Esophagus (tissue), 2 donors: ENCODE results near the gene SPECC1. TPM values are rescaled to one million over a fixed set of nuclear protein-coding genes. Genes with fewer than 3 reads are reported as not detected.

Source experiments
- H3K27ac ChIP-seq, 2 donors: one replicate each; pipeline ENCODE4 v1.5.1; 2013; ENCODE audit warnings: low read depth in 2 of 2, mild to moderate bottlenecking in 2 of 2, inconsistent platforms in 1 of 2, low read length in 1 of 2, moderate library complexity in 1 of 2
- H3K27me3 ChIP-seq, 2 donors: one replicate each; pipeline ENCODE4 v1.6.1; 2013; ENCODE audit warnings: low read length in 2 of 2, control low read depth in 1 of 2, mild to moderate bottlenecking in 1 of 2; ENCODE audit not compliant: insufficient read depth in 2 of 2, control insufficient read depth in 1 of 2
- H3K36me3 ChIP-seq, 2 donors: one replicate each; pipeline ENCODE4 v1.6.1; 2013; ENCODE audit warnings: low read length in 1 of 2; ENCODE audit not compliant: control insufficient read depth in 2 of 2, insufficient read depth in 2 of 2
- H3K4me1 ChIP-seq, 2 donors: one replicate each; pipeline ENCODE4 v1.6.1; 2013; ENCODE audit warnings: low read length in 1 of 2; ENCODE audit not compliant: control insufficient read depth in 2 of 2, insufficient read depth in 2 of 2
- H3K4me3 ChIP-seq, 2 donors: one replicate each; pipeline ENCODE4 v1.5.1; 2013; ENCODE audit warnings: low read length in 2 of 2, mild to moderate bottlenecking in 2 of 2, low read depth in 1 of 2, moderate library complexity in 1 of 2
- H3K9me3 ChIP-seq, 2 donors: one replicate each; pipeline ENCODE4 v1.6.1; 2013; ENCODE audit warnings: mild to moderate bottlenecking in 2 of 2, low read depth in 1 of 2, low read length in 1 of 2, moderate library complexity in 1 of 2; ENCODE audit not compliant: control insufficient read depth in 2 of 2, insufficient read depth in 1 of 2
- WGBS, 2 donors: extraction: QIAGEN DNeasy Blood & Tissue Kit; methylation state at CpG; one replicate each; pipeline ENCODE4 v1.1.7; 2013; 5-methylcytosine and 5-hydroxymethylcytosine counted together
- polyA plus RNA-seq, 2 donors: library from polyadenylated mRNA; stranded (reverse); fragments of 200-250 nt; gene quantifications; one replicate each; pipeline ENCODE4 v1.2.3, GENCODE V29; 2013
- donor health status: healthy with polysubstance abuse.
- donor health status: Bipolar disorder and iron deficiency.

The SPECC1 gene
- polyA plus RNA-seq, 2 donors: 7.4 to 19.8 TPM

- 94 to 95% methylated on average over 2 of the region's 2 CpGs for WGBS, 2 donors
- H3K27ac ChIP-seq: no peak overlapping the region
- no peak overlapping the region for H3K4me3 ChIP-seq
- peaks cover 0 to 2% of the 10 kb centered on the region in 2 donors for H3K36me3 ChIP-seq
- H3K4me1 ChIP-seq: no peaks in the 10 kb centered on the region
- H3K27me3 ChIP-seq: no peaks in the 10 kb centered on the region
- H3K9me3 ChIP-seq: no peaks in the 10 kb centered on the region
These were observed 284.3 kb downstream of the SPECC1 start for GRCh38 chr17:20293501-20293900.

GRCh38 chr17:20294120-20294519 is 285.0 kb downstream of the SPECC1 start:
- WGBS, 2 donors: 94 to 97% methylated on average over 6 of the region's 6 CpGs
- Histone ChIP-seq H3K27ac (no peak overlapping the region), H3K4me3 (no peak overlapping the region), H3K9me3 (no peaks in the 10 kb centered on the region), H3K36me3 (peaks cover 0 to 2% of the 10 kb centered on the region in 2 donors), H3K27me3 (no peaks in the 10 kb centered on the region), H3K4me1 (no peaks in the 10 kb centered on the region)

DNA sequence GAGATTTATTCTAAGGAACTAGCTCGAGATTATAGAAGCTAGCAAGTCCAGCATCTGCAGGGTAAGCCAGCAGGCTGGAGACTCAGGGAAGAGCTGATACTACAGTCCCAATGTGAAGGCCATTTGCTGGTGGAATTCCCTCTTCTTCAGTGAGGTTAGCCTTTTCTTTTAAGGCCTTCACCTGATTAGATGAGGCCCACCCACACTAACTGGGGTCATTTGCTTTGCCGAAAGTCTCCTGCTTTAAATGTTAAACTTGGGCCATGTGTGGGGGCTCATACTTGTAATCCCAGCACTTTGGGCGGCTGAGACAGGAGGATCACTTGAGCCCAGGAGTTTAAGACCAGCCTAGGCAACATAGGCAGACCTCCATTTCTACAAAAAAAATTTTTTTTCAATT is 289.9 kb downstream of the SPECC1 start:
- no peak overlapping the region for H3K4me3 ChIP-seq
- no peaks in the 10 kb centered on the region for H3K4me1 ChIP-seq
- peaks cover 0 to 2% of the 10 kb centered on the region in 2 donors for H3K36me3 ChIP-seq
- no peaks in the 10 kb centered on the region for H3K9me3 ChIP-seq
- H3K27me3 ChIP-seq: no peaks in the 10 kb centered on the region
- no peak overlapping the region for H3K27ac ChIP-seq
- 93 to 94% methylated on average over 3 of the region's 3 CpGs for WGBS, 2 donors

DNA sequence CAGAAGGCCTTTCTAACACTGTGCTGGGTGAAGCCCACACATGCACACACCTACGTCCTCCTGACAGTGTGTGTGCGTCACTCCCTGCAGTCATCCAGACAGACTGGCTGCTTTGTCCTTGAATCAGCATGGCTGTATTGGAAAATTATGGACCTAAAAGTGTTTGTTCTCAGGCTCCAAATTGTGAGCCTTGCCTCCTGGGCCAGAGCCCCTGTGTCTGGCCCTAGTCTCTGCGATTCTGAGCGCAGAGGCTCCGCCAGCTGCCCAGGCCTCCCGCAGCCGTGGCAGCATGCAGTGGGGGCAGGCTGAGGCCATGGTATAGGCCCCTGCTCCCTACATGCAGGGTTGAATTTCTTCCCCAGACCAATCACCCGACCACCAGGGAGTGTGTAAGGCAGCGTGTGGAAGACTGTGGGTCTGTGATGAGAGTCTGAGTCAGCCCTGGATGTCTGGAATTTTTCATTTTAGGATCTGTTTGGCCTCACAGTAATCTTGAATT is 291.3 kb downstream of the SPECC1 start:
- H3K27ac ChIP-seq: no peak overlapping the region
- H3K9me3 ChIP-seq: peaks cover 0 to 2% of the 10 kb centered on the region in 2 donors
- no peaks in the 10 kb centered on the region for H3K27me3 ChIP-seq
- 83 to 85% methylated on average over 9 of the region's 9 CpGs for WGBS, 2 donors
- H3K4me3 ChIP-seq: no peak overlapping the region
- H3K4me1 ChIP-seq: no peaks in the 10 kb centered on the region
- H3K36me3 ChIP-seq: peaks cover 0 to 2% of the 10 kb centered on the region in 2 donors

GRCh38 chr17:20302246-20302917 is 293.2 kb downstream of the SPECC1 start:
- H3K9me3 ChIP-seq: peaks cover 0 to 2% of the 10 kb centered on the region in 2 donors
- H3K36me3 ChIP-seq: no peaks in the 10 kb centered on the region
- no peak overlapping the region for H3K4me3 ChIP-seq
- H3K27ac ChIP-seq: no peak overlapping the region
- 76 to 81% methylated on average over 9 of the region's 9 CpGs for WGBS, 2 donors
- no peaks in the 10 kb centered on the region for H3K27me3 ChIP-seq
- no peaks in the 10 kb centered on the region for H3K4me1 ChIP-seq

- Histone ChIP-seq H3K27me3 (no peaks in the 10 kb centered on the region), H3K36me3 (no peaks in the 10 kb centered on the region), H3K4me3 (no peak overlapping the region), H3K4me1 (no peaks in the 10 kb centered on the region), H3K9me3 (peaks cover 0 to 2% of the 10 kb centered on the region in 2 donors), H3K27ac (no peak overlapping the region)
- 82 to 91% methylated on average over 5 of the region's 5 CpGs for WGBS, 2 donors
These were observed 295.8 kb downstream of the SPECC1 start for GRCh38 chr17:20304961-20305360.

DNA sequence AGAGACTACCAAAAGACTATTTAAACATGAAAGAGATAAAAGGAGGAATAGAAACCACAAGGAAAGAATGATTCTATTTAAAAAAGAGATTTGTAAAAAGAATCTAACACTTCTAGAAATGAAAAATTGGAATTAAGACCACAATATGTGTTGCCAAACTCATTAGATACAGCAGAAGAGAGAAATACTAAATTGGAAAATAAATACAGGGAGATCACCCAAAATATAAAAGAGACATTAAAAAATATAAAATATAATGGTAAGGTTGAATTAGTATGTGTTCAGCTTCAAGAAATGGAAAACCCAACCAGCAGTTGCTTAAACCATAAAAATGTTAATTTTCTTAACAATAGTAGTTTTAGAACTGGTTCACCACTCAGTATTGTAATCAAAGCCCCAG is 297.8 kb downstream of the SPECC1 start:
- no peak overlapping the region for H3K27ac ChIP-seq
- H3K36me3 ChIP-seq: no peaks in the 10 kb centered on the region
- H3K27me3 ChIP-seq: no peaks in the 10 kb centered on the region
- H3K4me3 ChIP-seq: no peak overlapping the region
- H3K4me1 ChIP-seq: no peaks in the 10 kb centered on the region
- H3K9me3 ChIP-seq: peaks cover 0 to 2% of the 10 kb centered on the region in 2 donors

- H3K36me3 ChIP-seq: no peaks in the 10 kb centered on the region
- WGBS, 2 donors: 86 to 100% methylated on average over 1 of the region's 1 CpG
- H3K27me3 ChIP-seq: no peaks in the 10 kb centered on the region
- H3K4me1 ChIP-seq: no peaks in the 10 kb centered on the region
- no peak overlapping the region for H3K4me3 ChIP-seq
- H3K27ac ChIP-seq: no peak overlapping the region
- peaks cover 0 to 2% of the 10 kb centered on the region in 2 donors for H3K9me3 ChIP-seq
These were observed 298.3 kb downstream of the SPECC1 start for GRCh38 chr17:20307326-20307910.

DNA sequence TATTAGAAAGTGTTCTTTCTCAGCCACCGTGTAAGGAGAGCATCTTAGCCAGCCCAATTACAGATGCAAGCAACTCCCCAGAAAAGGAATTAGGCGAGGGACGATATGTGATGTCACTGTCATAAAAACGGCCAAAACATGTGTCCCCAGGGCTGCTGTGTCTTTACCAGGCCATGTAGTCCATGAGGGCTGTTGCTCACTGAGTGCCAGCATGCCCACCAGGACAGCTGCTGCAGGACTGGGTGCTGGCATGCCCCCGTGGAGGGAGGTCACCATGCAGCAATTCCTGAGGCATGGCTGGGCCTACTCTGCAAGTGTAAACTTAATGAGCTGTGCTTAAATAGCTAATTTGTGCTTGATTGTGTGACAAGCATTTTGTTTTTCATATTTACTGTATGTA is 301.3 kb downstream of the SPECC1 start:
- 92% methylated on average over 5 of the region's 5 CpGs for WGBS, 2 donors
- no peaks in the 10 kb centered on the region for H3K4me1 ChIP-seq
- no peak overlapping the region for H3K27ac ChIP-seq
- no peaks in the 10 kb centered on the region for H3K27me3 ChIP-seq
- H3K9me3 ChIP-seq: no peaks in the 10 kb centered on the region
- H3K4me3 ChIP-seq: no peak overlapping the region
- H3K36me3 ChIP-seq: peaks cover 2 to 4% of the 10 kb centered on the region in 2 donors

GRCh38 chr17:20313306-20313705 is 304.1 kb downstream of the SPECC1 start:
- no peaks in the 10 kb centered on the region for H3K27me3 ChIP-seq
- H3K4me1 ChIP-seq: no peaks in the 10 kb centered on the region
- peaks cover 2 to 4% of the 10 kb centered on the region in 2 donors for H3K36me3 ChIP-seq
- 91 to 92% methylated on average over 10 of the region's 10 CpGs for WGBS, 2 donors
- H3K4me3 ChIP-seq: no peak overlapping the region
- no peak overlapping the region for H3K27ac ChIP-seq
- no peaks in the 10 kb centered on the region for H3K9me3 ChIP-seq
